RWPE2 (cell line): ENCODE measurements around the gene MRM2.

Source experiments
- ATAC-seq: fragments of 200-7000 bp; cut with Tn5 transposase; 3 replicates; pipeline ENCODE4 v1.9.1; 2021; ENCODE audit warnings: low read depth
- DNase-seq: peaks from one replicate; pipeline ENCODE4 v3.0.0-alpha.2; 2020; ENCODE audit warnings: low spot score
- H3K27ac ChIP-seq: fragments of 450-650 bp; 2 replicates; pipeline ENCODE4 v1.5.1; 2017; ENCODE audit warnings: mild to moderate bottlenecking; ENCODE audit not compliant: poor library complexity, severe bottlenecking
- H3K27me3 ChIP-seq: fragments of 250-450 bp; sonication (Bioruptor Pico); 2 replicates; pipeline ENCODE4 v1.5.1; 2021; ENCODE audit warnings: mild to moderate bottlenecking, moderate library complexity; ENCODE audit not compliant: insufficient read depth, poor library complexity, severe bottlenecking
- H3K36me3 ChIP-seq: fragments of 250-450 bp; sonication (Bioruptor Pico); 2 replicates; pipeline ENCODE4 v1.5.1; 2020; ENCODE audit warnings: low read depth, mild to moderate bottlenecking, moderate library complexity
- H3K4me1 ChIP-seq: fragments of 250-450 bp; sonication (Bioruptor Pico); 2 replicates; pipeline ENCODE4 v1.5.1; 2021; ENCODE audit warnings: mild to moderate bottlenecking, moderate library complexity; ENCODE audit not compliant: insufficient read depth, poor library complexity, severe bottlenecking
- H3K4me3 ChIP-seq: fragments of 250-450 bp; sonication (Bioruptor Pico); 2 replicates; pipeline ENCODE4 v1.5.1; 2021; ENCODE audit warnings: mild to moderate bottlenecking, moderate library complexity; ENCODE audit not compliant: severe bottlenecking
- H3K9me3 ChIP-seq: fragments of 250-450 bp; sonication (Bioruptor Pico); 2 replicates; pipeline ENCODE4 v1.5.1; 2021; ENCODE audit warnings: mild to moderate bottlenecking, moderate library complexity; ENCODE audit not compliant: severe bottlenecking
- TF ChIP-seq, protein P1 (sequence below): fragments of 450-650 bp; IDR thresholded peaks from one replicate; pipeline ENCODE4 v1.5.1; 2017; ENCODE audit warnings: mild to moderate bottlenecking, moderate library complexity; ENCODE audit not compliant: poor library complexity, severe bottlenecking

The MRM2 gene

DNA sequence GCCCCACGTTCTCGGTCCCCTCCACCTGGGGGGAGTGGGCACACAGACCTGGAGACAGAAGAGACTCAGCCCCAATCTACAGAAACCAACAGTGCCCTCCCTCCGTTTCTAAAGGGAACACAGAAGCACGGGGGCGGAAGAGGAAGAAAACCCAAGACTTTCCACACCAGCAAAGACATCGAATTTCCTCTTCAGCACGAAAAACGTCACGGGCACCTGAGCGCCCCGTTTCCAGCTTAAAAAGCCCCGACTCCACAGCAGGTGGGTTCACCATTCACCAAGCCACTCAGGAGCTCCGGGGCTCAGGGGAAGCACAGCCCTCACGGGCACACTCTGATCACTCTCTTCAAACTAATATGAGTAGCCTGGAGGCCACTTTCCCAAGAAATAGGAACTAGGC lies 19.6 kb upstream of the MRM2 start:
- H3K36me3 ChIP-seq: peaks cover 4% of the 10 kb centered on the region; the same call in 1 of the 2 replicates
- DNase-seq: no peak

DNA sequence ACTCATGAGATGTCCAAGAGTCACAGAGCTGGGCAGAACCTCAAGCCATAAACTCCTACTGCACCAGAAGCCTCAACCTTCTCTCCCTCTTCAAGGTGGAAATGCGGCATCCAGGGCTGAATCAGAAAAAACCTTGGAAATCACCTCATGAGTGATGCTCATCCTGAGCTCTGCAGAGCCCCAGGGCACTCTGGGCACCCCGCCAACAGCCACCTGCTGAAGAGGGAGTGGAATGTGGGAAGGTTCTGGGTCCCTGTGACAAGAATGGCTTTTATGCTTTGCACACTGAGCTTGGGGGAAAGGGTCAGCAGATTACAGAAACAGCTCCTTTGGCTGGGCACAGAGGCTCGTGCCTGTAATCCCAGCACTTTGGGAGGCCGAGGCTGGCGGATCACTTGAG lies 18.8 kb upstream of the MRM2 start:
- H3K36me3 ChIP-seq: peaks cover 4% of the 10 kb centered on the region; the same call in 1 of the 2 replicates

More for the DNA sequence above, 19.6 kb upstream of the MRM2 start:
- H3K4me3 ChIP-seq: no peak overlapping the region
- H3K27me3 ChIP-seq: no peaks in the 10 kb centered on the region
- TF ChIP-seq, protein P1, sequence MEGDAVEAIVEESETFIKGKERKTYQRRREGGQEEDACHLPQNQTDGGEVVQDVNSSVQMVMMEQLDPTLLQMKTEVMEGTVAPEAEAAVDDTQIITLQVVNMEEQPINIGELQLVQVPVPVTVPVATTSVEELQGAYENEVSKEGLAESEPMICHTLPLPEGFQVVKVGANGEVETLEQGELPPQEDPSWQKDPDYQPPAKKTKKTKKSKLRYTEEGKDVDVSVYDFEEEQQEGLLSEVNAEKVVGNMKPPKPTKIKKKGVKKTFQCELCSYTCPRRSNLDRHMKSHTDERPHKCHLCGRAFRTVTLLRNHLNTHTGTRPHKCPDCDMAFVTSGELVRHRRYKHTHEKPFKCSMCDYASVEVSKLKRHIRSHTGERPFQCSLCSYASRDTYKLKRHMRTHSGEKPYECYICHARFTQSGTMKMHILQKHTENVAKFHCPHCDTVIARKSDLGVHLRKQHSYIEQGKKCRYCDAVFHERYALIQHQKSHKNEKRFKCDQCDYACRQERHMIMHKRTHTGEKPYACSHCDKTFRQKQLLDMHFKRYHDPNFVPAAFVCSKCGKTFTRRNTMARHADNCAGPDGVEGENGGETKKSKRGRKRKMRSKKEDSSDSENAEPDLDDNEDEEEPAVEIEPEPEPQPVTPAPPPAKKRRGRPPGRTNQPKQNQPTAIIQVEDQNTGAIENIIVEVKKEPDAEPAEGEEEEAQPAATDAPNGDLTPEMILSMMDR: no peak
- peaks cover 3% of the 10 kb centered on the region for H3K4me1 ChIP-seq
- H3K27ac ChIP-seq: no peak overlapping the region
- ATAC-seq: no peak
- no peaks in the 10 kb centered on the region for H3K9me3 ChIP-seq

DNA sequence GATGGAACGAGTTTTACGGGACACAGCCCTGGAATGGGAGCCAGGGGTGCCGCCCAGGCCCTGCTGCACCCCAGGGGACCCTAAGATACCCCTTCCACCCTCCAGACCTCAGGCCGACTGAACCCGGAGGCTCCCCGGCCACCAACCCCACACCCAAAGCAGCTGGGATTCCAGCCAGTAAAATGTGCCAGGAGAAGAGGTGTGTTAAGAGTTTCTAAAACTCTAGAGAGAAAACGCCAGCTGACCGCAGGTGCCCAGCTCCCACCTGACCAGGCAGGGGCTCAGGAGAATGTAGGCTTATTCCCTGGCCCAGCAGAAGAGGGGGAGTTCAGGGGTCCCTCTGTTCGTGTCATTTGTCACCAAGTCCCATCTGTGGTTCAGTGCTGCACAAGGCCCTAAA lies 17.5 kb upstream of the MRM2 start:
- ATAC-seq (no peak), DNase-seq (no peak)
- TF ChIP-seq, protein P1: no peak
- Histone ChIP-seq H3K36me3 (peaks cover 4% of the 10 kb centered on the region; the same call in 1 of the 2 replicates), H3K4me3 (no peak overlapping the region), H3K27me3 (no peaks in the 10 kb centered on the region), H3K4me1 (no peaks in the 10 kb centered on the region), H3K9me3 (no peaks in the 10 kb centered on the region), H3K27ac (no peak overlapping the region)

More for the DNA sequence above, 18.8 kb upstream of the MRM2 start:
- no peak overlapping the region for H3K27ac ChIP-seq
- TF ChIP-seq, protein P1: no peak
- H3K4me1 ChIP-seq: no peaks in the 10 kb centered on the region
- H3K4me3 ChIP-seq: no peak overlapping the region
- no peaks in the 10 kb centered on the region for H3K9me3 ChIP-seq
- DNase-seq (no peak), ATAC-seq (peak; percentile 92)
- no peaks in the 10 kb centered on the region for H3K27me3 ChIP-seq

DNA sequence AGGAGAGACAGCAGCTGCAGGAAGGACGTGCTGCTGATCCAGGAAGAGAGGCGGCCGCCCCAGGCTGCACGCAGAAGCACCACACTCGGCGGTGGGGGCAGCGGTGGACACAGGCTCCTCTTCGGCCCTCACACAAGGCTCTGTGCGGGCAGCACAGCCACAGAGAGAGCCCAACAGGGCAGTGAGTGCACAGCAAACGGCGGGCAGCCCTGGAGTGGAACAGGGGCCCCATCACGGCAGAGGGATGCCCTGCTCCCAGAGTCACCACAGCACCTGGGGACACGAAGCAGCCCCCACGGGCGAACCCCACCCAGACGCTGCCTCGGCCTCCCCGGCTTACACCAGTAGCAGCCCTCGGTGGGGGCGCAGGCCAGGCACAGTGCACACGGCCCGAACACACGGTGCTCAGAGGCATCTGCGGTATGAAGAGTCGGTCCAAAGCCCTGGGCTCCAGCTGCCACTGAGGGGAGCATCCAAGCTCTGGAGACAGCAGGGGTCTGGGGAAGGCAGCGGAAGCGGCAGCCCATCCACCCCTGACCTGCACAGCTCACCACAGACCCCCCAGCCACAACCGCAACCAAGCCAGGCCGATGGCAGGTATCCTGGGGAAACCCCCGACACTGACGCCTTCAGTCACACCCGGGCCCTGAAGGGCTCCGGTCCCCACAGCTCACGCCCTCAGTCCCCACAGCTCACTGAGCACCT lies 16.8 kb upstream of the MRM2 start:
- DNase-seq (no peak), ATAC-seq (no peak)
- H3K4me3 ChIP-seq: no peak overlapping the region
- TF ChIP-seq, protein P1: no peak
- no peaks in the 10 kb centered on the region for H3K9me3 ChIP-seq
- peaks cover 4% of the 10 kb centered on the region; the same call in 1 of the 2 replicates for H3K36me3 ChIP-seq
- H3K4me1 ChIP-seq: no peaks in the 10 kb centered on the region
- no peaks in the 10 kb centered on the region for H3K27me3 ChIP-seq
- H3K27ac ChIP-seq: no peak overlapping the region

DNA sequence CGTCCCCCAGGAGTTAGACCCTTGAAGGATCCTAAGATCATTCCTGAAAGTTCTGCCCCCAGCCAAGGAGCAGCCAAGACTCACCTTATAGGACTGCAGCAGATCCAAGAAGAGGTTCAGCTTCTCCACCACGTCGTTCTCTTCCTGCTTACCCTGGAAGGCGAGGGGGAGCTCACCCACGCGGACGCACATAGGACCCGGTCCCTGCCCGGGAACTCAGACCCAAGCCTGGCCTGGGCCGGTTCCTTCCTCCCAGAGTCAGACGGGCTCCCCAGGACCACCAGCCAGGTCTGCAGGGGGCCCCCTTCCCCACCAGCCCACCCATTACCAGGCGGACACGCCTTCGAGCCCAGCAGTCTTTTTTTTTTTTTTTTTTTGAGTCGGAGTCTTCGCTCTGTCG lies 15.6 kb upstream of the MRM2 start:
- ATAC-seq (no peak), DNase-seq (no peak)
- Histone ChIP-seq H3K4me1 (no peaks in the 10 kb centered on the region), H3K27me3 (no peaks in the 10 kb centered on the region), H3K4me3 (no peak overlapping the region), H3K36me3 (no peaks in the 10 kb centered on the region), H3K9me3 (no peaks in the 10 kb centered on the region), H3K27ac (no peak overlapping the region)
- TF ChIP-seq, protein P1: no peak
